PC-9 (cell line): ENCODE results near the gene OS9. TPM values are rescaled to one million over a fixed set of nuclear protein-coding genes. Genes with fewer than 3 reads are reported as not detected.

Experiments used
- BruUV-seq: library from RNA; stranded (reverse); fragments of 400-500 nt; replicated peaks from 2 replicates; lab custom pipeline; 2021; lab: Mats Ljungman, UMichigan
- CTCF ChIA-PET: fragments of 300-600 bp; sonication (Branson Sonifier 250); formaldehyde crosslinking; loops from one replicate; lab custom pipeline; 2022; ENCODE audit warnings: antibody characterized with exemption; lab: Charles Lee
- POLR2A ChIA-PET: fragments of 300-600 bp; sonication (Branson Sonifier 250); formaldehyde crosslinking; loops from one replicate; lab custom pipeline; 2022; ENCODE audit warnings: antibody characterized with exemption; ENCODE audit not compliant: unreplicated experiment; lab: Charles Lee
- DNase-seq, 2 experiments: peaks; one replicate each; pipeline versions ENCODE4 v3.0.0 to v3.0.0-alpha.2; 2015 to 2022; ENCODE audit warnings: mixed read lengths in 1 of 2
- H2AFZ ChIP-seq: fragments of 200-600 bp; sonication (generic); 2 replicates; pipeline ENCODE4 v1.8.1; 2017; ENCODE audit warnings: antibody characterized with exemption
- H3F3A ChIP-seq: fragments of 200-600 bp; sonication (generic); 2 replicates; pipeline ENCODE4 v1.8.1; 2017; ENCODE audit warnings: antibody characterized with exemption, mild to moderate bottlenecking, low read depth; ENCODE audit not compliant: insufficient read depth
- H3K27ac ChIP-seq: fragments of 200-600 bp; sonication (generic); 2 replicates; pipeline ENCODE4 v1.6.1; 2016; ENCODE audit warnings: mixed run types
- H3K27me3 ChIP-seq: fragments of 200-600 bp; sonication (generic); 2 replicates; pipeline ENCODE4 v1.6.1; 2016; ENCODE audit warnings: low read depth, mixed run types; ENCODE audit not compliant: insufficient read depth
- H3K36me3 ChIP-seq: fragments of 200-600 bp; sonication (generic); 2 replicates; pipeline ENCODE4 v1.6.1; 2016; ENCODE audit warnings: low read depth, mixed run types
- H3K4me1 ChIP-seq: fragments of 200-600 bp; sonication (generic); replicated peaks from 2 replicates; pipeline ENCODE4 v1.6.1; 2016; ENCODE audit warnings: mixed run types; ENCODE audit not compliant: insufficient read depth
- H3K4me2 ChIP-seq: fragments of 200-600 bp; sonication (generic); 2 replicates; pipeline ENCODE4 v1.6.1; 2017; ENCODE audit warnings: mixed run types
- H3K4me3 ChIP-seq: fragments of 200-600 bp; sonication (generic); 2 replicates; pipeline ENCODE4 v1.6.1; 2016; ENCODE audit warnings: mixed run types
- H3K79me2 ChIP-seq: fragments of 200-600 bp; sonication (generic); 2 replicates; pipeline ENCODE4 v1.6.1; 2017; ENCODE audit warnings: low read depth, mixed run types
- H3K9me2 ChIP-seq: fragments of 200-600 bp; sonication (generic); 2 replicates; pipeline ENCODE4 v1.8.1; 2017; ENCODE audit warnings: mild to moderate bottlenecking; ENCODE audit not compliant: insufficient read depth
- H3K9me3 ChIP-seq: fragments of 200-600 bp; sonication (generic); 2 replicates; pipeline ENCODE4 v1.8.1; 2016; ENCODE audit warnings: low read depth; ENCODE audit not compliant: insufficient read depth
- H4K20me1 ChIP-seq: fragments of 200-600 bp; sonication (generic); 2 replicates; pipeline ENCODE4 v1.8.1; 2017; ENCODE audit not compliant: insufficient read depth
- CTCF ChIP-seq: fragments of 200-600 bp; sonication (generic); conservative IDR thresholded peaks from 2 replicates; pipeline ENCODE4 v1.6.1; 2017; ENCODE audit warnings: mixed run types, antibody characterized with exemption, mild to moderate bottlenecking, moderate library complexity
- EZH2 ChIP-seq: fragments of 200-600 bp; sonication (generic); IDR thresholded peaks from 2 replicates; pipeline ENCODE4 v1.8.0; 2017; ENCODE audit warnings: antibody characterized with exemption, low read depth
- intact Hi-C: fragments of 100-400 bp; cut with micrococcal nuclease; formaldehyde crosslinking; loops from one replicate; pipeline ENCODE4 v1.10.0; 2022; ENCODE audit not compliant: unreplicated experiment
- total RNA-seq: library from RNA; stranded (reverse); gene quantifications from 2 replicates; pipeline ENCODE4 v1.2.3, GENCODE V29; 2021

The OS9 gene
- total RNA-seq, 1 experiment from 2014 or later: 96.7 TPM

- CTCF ChIA-PET: no interaction called here
- no peaks in the 10 kb centered on the region for H4K20me1 ChIP-seq
- H3K4me2 ChIP-seq: peak overlapping the region; percentile 94
- POLR2A ChIA-PET: no interaction called here
- no peak for DNase-seq
- peaks cover 10% of the 10 kb centered on the region for H3K79me2 ChIP-seq
- H3K36me3 ChIP-seq: peaks cover 8% of the 10 kb centered on the region; the same call in 1 of the 2 replicates
- no peak overlapping the region for H3K27ac ChIP-seq
- no peaks in the 10 kb centered on the region for H3K9me2 ChIP-seq
- H3K9me3 ChIP-seq: no peaks in the 10 kb centered on the region
- H3K4me1 ChIP-seq: peaks cover 13% of the 10 kb centered on the region
- TSS peak; percentile 66 for BruUV-seq
- H3K4me3 ChIP-seq: peak overlapping the region; percentile 73
- TF ChIP-seq EZH2 (no peak), CTCF (no peak)
- 0 out of 2 replicates have a peak, but pooled peaks cover 9% of the 10 kb centered on the region for H3K27me3 ChIP-seq
- peak overlapping the region; percentile 96 for H2AFZ ChIP-seq
- no peaks in the 10 kb centered on the region; the same call in 1 of the 2 replicates for H3F3A ChIP-seq
- intact Hi-C loops: loop anchor here (5.0 kb wide), 1 partner anchor 62 kb away; the partner anchor contains the start of gene B4GALNT1
Measured at GRCh38 chr12:57694459-57695019, 607 bp downstream of the OS9 start.

- Histone ChIP-seq H3K4me1 (peaks cover 13% of the 10 kb centered on the region), H3K4me3 (no peak overlapping the region), H2AFZ (no peak overlapping the region), H3K27me3 (no peaks in the 10 kb centered on the region), H3K9me3 (no peaks in the 10 kb centered on the region), H4K20me1 (no peaks in the 10 kb centered on the region), H3F3A (no peaks in the 10 kb centered on the region; the same call in 1 of the 2 replicates), H3K27ac (no peak overlapping the region), H3K36me3 (peaks cover 8% of the 10 kb centered on the region; the same call in 1 of the 2 replicates), H3K79me2 (peaks cover 10% of the 10 kb centered on the region), H3K4me2 (no peak overlapping the region), H3K9me2 (no peaks in the 10 kb centered on the region)
- POLR2A ChIA-PET: no interaction called here
- no peak for DNase-seq
- TF ChIP-seq CTCF: no peak
- TF ChIP-seq EZH2: no peak
- no TSS peak for BruUV-seq
- intact Hi-C loops: no loop called here
- CTCF ChIA-PET: no interaction called here
Measured at GRCh38 chr12:57695770-57696432, 2.0 kb downstream of the OS9 start.

GRCh38 chr12:57697076-57697475, 3.1 kb downstream of the OS9 start:
- peaks cover 13% of the 10 kb centered on the region for H3K4me1 ChIP-seq
- ChIA-PET POLR2A (no interaction called here), CTCF (no interaction called here)
- H2AFZ ChIP-seq: no peak overlapping the region
- no peaks in the 10 kb centered on the region for H3K9me2 ChIP-seq
- H3F3A ChIP-seq: no peaks in the 10 kb centered on the region; the same call in 1 of the 2 replicates
- H3K36me3 ChIP-seq: peaks cover 8% of the 10 kb centered on the region; the same call in 1 of the 2 replicates
- no peaks in the 10 kb centered on the region for H4K20me1 ChIP-seq
- no peaks in the 10 kb centered on the region for H3K27me3 ChIP-seq
- H3K4me3 ChIP-seq: no peak overlapping the region
- H3K27ac ChIP-seq: no peak overlapping the region
- TF ChIP-seq EZH2 (no peak), CTCF (no peak)
- H3K79me2 ChIP-seq: peaks cover 10% of the 10 kb centered on the region
- intact Hi-C loops: no loop called here
- DNase-seq: no peak
- H3K9me3 ChIP-seq: no peaks in the 10 kb centered on the region
- BruUV-seq: no TSS peak
- no peak overlapping the region for H3K4me2 ChIP-seq
